DMS 273 (cell line): Measurements from ENCODE around the gene CACNA2D3.

Experiments used
- DNase-seq: peaks from one replicate; lab custom pipeline; 2025; ENCODE audit not compliant: unreplicated experiment; lab: John Stamatoyannopoulos, UW

The CACNA2D3 gene

DNA sequence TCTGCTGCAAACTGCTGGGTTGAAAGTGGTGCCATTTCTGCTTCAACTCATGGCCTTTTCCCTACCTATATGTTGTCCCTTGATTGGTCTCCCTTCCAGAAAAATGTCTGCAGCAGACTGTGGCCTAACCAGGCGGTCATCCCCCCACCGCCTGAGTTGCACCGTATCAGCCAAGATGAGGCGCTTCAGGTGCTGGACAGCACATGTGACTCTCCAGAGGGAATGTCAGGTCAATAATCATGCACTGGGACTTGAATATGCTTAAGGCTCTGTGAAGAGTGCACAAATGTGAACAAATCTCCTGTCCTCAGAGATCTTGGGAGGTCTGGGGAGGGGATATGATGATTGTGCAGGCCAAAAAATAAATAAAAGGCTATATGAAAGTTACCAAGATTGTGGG lies 773.3 kb downstream of the CACNA2D3 start:
- no peak for DNase-seq

DNA sequence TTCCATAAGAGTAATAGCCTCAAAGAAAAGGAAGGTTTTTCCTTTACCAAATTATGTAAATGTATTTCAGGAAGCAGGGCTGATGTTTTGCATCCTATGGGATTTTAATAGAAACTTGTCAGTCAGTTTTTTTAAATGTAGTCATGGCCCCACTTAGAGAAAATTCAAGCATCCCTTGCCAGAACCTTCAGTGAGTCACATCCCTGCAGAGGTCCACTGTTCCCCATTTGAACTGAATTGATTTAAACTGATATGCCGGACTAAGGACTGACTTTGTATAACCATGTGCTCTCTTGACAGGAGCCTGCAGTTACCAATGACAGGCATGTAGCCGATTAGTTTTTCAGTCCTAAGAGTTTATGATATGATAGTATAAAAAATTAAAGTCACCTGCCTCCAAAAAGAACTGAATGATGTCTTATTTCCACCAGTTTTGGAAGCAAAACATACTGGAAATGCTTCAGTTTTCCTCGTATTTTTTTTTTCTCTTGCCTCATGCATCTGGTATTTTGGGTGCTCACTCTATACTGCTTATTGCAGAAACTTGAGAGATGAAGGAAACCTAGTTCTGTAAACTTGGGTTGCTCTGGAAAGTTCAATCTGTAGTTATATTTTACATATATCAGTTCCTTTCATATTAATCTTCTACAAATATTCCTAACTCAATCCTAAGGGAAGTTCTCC lies 774.8 kb downstream of the CACNA2D3 start:
- DNase-seq: no peak

- DNase-seq: no peak
Measured at GRCh38 chr3:54899273-54899672, 776.9 kb downstream of the CACNA2D3 start.

DNA sequence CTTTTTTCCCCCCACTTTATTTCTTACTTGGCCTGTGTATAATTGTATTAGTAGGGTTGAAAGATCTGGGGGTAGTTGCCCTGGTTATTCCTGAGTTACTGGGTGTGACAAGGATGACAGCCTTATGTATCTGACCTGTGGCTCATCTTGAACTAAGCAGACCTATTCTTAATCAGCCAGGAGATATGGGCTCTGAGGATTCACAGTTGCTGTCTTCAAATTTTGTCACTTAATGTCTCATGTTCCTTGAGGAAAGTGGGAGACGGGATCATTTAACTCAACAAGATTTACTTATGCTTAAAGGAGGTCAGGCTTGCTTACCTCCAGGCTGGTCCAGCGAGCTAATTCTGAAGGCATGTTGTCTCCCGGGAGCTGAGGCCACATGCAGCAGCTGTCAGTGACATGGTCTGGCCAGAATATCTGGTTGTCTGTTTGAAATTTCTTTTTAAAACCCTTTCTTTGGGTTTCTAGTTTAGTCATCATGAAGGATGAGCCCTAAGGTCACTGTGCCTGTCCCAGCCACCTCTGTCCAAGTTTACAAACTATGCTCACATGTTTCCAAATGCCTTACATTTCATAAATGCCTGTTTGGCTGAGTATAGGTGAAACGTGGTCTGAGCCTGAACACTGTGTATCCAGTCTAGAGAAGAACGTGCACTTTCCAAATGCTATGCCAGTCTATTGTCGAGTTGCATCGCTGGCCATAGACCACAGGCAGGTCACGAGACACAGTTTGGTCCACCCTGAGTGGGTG lies 778.7 kb downstream of the CACNA2D3 start:
- DNase-seq: peak; percentile 8

DNA sequence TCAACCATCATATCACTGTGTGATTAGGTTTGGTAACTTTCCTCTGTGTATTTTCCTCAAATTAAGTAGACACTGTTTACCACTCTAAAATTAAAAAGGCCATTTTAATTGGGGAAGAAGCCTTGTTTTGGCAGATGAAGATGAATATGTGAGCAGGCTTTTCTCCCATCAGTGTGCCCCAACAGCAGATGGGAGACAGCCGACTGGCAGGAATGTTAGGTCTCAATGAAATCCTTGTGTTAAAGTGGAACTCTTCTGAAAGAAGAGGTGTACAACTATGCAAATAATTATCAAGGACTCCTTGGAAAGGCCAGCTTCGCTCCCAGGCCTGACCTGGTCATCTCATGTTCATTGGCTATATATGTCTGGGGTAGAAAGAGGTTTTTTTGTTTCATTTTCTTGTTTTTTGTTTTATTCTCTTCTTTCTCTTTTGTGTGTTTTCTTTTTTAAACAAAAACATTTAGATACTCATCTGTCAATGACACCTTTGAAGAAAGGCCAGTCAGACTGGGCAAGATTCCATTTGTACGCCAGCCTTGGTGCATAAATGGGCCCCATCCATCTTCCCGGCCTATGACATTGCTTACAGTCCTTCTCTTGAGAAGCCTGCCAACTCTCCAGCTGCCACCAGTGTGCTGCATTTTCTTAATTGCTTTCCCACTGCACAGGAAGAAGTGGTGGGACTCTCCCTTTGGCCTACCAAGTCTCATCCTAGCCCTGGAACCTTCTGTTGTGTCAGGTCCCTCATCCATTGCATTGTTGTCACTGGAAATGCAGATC lies 779.7 kb downstream of the CACNA2D3 start:
- DNase-seq: peak; percentile 7

- DNase-seq: no peak
Measured at GRCh38 chr3:54905261-54905888, 783.0 kb downstream of the CACNA2D3 start.

GRCh38 chr3:54905920-54906319 lies 783.6 kb downstream of the CACNA2D3 start:
- no peak for DNase-seq

DNA sequence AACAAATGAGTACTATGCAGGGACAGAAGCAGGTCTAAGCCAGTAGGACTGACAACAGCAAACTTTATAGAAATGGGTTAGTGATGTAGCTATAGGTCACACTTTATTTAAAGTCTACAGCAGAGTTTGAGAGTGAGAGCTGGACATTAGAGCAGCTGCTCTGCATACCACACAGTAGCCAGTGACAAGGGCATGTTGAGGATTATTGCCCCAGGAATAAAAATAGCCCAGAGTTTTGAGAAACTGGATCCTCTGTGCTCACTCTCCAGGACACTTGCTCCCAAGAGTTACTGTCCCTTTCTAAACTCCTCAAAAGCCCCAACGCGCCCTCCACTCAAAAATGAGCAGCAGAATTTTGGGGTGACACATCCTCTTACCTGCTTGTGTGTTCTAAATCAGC lies 784.4 kb downstream of the CACNA2D3 start:
- DNase-seq: no peak

DNA sequence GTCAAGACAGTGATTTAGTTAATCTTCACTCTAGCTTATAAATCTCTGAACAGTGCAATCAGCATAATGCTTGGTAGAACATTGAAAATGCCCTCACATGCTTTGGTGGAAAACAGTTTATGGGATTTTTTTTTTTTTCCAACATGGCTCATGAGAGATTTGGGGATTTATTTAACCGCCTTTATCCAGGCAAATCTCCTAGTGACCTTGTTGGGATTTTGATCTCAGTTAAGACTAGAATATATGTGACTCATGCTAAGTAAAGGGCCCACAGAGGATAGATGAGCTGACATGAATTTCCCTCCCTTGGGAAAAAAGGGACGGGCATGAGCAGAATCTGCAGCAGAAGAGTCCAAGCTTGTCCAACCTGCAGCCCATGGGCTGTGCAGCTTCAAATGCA lies 786.8 kb downstream of the CACNA2D3 start:
- DNase-seq: no peak

DNA sequence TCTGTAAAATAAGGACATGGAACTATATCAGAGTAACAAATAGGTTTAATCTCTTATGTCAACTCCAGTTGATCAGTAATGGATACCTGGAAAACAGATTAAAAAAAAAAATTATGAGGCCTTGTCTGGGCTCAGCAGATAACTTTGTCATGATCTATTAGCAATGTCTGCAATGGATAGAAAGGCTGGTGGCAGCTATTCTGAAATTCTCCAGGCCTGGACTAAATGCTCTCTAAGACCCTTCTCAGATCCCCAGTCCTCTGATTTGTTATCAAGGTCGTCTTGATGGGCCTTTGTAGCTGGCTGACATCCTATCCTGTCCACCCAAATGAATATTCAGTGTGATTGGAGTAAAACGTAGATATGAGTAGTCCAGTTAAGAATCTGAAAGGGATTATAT lies 791.8 kb downstream of the CACNA2D3 start:
- no peak for DNase-seq

DNA sequence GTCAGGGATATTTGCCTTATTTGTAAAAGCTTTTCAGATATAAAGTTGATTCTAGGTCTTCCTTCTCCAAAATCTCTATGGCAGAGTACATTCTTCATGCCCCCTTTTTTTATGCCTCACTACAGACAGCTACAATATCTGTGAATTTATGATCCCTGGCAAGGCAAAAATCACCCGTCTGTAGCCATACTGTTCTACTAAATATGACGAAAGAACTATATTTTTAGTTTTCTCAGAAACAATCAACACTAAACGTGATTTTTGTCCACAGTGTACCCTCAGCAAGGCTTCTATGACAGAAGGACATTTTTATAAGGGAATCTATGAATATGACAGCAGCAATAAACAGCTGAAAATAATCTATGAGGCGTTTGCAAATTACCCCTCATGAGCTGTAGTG lies 792.8 kb downstream of the CACNA2D3 start:
- DNase-seq: no peak

- no peak for DNase-seq
Measured at GRCh38 chr3:54915976-54916375, 793.6 kb downstream of the CACNA2D3 start.

DNA sequence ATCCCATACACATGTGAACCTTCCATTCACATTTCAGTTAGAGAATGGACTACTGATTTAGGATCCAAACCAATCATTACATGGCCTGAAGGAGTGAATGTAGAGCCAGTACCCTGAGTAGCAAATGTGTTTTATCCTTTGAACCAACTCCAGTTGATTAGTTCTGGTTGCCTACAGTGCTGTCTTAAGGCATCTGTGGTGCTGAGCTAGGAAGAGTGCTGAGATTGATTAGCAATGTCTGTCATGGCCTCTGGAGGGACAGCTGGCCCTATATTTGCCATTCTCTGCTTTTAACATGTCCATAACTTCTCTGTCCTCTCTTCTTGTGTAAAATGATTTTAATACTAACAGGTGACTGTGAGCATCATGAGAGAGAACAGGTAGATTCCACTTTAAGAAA lies 794.4 kb downstream of the CACNA2D3 start:
- DNase-seq: no peak

DNA sequence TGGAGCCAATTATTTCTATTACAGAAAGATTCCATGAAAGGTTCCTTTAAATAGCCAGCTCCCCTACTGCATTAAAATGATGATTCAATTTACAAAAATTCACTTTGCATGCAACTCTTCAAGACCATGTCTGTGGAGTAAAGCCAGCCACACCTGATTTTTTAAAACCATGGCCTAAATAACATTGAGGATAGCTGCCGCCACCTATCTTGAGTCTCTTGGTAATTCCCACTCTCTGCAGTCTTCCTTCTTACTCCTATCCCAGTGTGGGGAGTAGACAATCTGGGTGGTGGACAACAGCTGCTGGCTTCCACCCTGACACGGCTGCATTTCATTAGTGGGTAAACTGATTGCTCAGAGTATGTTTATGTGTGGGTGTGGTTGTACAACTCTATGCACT lies 794.8 kb downstream of the CACNA2D3 start:
- DNase-seq: no peak

- DNase-seq: no peak
Measured at GRCh38 chr3:54917862-54918261, 795.5 kb downstream of the CACNA2D3 start.

- DNase-seq: no peak
Measured at GRCh38 chr3:54918516-54918915, 796.2 kb downstream of the CACNA2D3 start.

GRCh38 chr3:54928046-54928770 lies 805.9 kb downstream of the CACNA2D3 start, which contains the start of gene LRTM1:
TSS of gene LRTM1 (minus strand) at chr3:54928059. CDS start at chr3:54927911, 148 bp downstream.
- no peak for DNase-seq

DNA sequence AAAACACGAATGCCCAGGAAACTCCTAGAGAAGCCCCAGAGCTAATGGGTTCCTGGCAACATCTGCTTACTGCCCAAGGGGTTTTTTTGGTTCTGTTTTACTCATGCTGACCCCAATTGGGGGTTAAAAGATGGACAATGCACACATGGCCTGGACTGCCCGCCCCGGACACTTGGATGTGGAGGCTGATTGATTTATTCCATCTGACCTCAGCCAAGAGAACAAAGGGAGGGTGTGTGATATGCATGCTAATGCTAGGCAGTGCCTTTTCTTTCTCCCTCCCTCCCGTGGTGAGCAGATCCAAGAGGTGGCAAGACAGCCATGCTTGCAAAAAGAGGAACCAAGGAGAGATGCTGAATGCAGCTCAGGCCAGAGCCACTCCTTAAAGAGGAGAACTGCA lies 808.8 kb downstream of the CACNA2D3 start:
- no peak for DNase-seq

DNA sequence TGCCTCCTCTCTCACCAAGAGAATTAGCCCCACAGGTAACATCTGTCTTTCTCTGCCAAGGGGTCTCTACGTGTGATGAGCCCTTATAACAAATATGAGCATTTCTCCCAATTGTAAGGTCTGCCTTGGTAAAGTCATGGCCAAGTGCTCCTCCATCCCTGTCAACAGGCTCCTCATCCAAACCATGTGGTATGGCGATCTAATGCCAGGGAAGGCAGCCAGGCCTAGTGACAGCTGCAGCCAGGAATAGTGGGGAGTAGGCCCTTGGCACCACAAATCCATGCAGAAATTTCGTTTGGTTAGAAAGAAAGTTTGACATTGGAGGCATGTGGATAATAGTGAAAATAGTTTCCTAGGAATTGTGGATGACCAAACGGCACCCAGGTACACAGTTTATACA lies 810.3 kb downstream of the CACNA2D3 start:
- DNase-seq: peak; percentile 9

- DNase-seq: no peak
Measured at GRCh38 chr3:54935869-54936268, 813.5 kb downstream of the CACNA2D3 start.

- no peak for DNase-seq
Measured at GRCh38 chr3:54936561-54936960, 814.2 kb downstream of the CACNA2D3 start.
